GM18861 (cell line): ENCODE measurements around the gene POU2F3.
A peak's percentile ranks its signal among the peaks of the same experiment; 100 is the strongest.

ENCODE experiments used
- ATAC-seq: cut with Tn5 transposase; IDR thresholded peaks from one replicate; pipeline ENCODE4 v1.9.1; 2021; ENCODE audit not compliant: unreplicated experiment

The POU2F3 gene

GRCh38 chr11:120316880-120317688 is 77.1 kb downstream of the POU2F3 start:
- ATAC-seq: no peak

- ATAC-seq: no peak
Measured at GRCh38 chr11:120317689-120318480, 77.9 kb downstream of the POU2F3 start.

DNA sequence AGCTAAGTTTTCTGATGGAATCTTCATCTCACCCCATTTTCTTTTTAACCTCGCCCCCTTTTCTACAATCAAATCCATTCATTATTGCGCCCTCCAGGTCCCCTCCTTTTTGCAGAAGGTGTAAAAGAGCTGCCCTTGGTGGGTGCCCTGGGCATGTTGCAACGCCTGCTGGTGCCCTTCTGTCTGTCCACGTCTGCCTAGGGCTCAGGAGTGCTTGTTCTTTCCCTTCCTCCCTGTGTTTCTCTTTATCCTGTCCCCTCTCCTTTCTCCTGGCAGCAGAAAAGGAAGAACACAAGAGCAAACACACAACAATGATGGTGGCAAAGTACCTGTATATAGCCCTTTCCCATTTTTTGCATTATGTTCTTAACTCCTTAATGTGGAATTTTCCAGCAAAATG is 79.0 kb downstream of the POU2F3 start:
- no peak for ATAC-seq

- no peak for ATAC-seq
Measured at GRCh38 chr11:120324932-120325810, 85.2 kb downstream of the POU2F3 start, which contains the start of gene TLCD5. TLCD5 (plus strand) TSS chr11:120325299; CDS start chr11:120327442, 2,143 bp downstream.

DNA sequence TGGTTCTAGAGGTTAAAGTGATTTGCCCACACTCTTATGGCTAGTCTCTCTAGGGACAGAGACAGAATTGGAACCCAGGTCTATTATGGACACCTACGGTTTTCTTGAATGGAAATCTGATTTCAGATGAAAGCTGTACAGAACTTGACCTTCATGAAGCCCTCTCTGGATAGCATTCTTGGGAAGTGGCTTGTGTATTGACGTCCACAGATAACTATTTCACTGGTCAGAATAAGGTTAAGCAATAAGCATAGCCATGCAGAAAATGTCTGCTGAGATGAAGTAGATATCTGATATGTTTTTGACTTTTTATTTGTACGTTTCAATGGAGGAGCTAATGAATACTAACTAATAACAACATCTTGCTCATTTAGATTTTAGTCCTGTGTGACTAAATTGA is 86.3 kb downstream of the POU2F3 start:
- ATAC-seq: no peak

- no peak for ATAC-seq
Measured at GRCh38 chr11:120326845-120327281, 86.9 kb downstream of the POU2F3 start.

- no peak for ATAC-seq
Measured at GRCh38 chr11:120327311-120327710, 87.4 kb downstream of the POU2F3 start.

DNA sequence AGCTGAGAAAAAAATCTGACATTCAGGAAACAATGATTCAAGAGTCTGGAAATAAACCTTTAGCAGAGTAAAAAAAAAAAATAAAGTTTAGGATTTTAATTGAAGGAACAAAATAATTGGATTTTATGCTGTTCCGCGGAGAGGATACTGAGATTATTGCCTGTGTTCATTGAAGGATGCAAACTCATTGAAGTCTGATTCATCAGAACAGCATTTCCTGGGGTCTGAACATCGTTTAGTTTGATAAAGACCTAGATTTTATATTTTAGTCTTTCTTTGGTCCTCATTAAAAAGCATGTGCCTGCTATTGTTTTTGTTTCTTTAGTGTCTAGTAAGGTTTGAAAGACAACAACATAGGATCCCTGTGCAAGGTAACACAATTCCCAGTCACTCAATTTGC is 89.6 kb downstream of the POU2F3 start:
- ATAC-seq: no peak

DNA sequence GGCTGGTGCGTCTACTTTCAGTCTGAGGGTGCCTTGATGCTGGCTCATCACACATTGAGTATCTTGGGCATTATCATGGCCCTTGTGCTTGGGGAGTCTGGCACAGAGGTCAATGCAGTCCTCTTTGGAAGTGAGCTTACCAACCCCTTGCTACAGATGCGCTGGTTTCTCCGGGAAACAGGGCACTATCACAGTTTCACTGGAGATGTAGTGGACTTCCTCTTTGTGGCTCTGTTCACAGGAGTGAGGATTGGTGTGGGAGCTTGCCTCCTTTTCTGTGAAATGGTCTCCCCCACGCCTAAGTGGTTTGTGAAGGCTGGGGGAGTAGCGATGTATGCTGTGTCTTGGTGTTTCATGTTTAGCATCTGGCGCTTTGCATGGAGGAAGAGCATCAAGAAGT is 90.1 kb downstream of the POU2F3 start:
- ATAC-seq: no peak

DNA sequence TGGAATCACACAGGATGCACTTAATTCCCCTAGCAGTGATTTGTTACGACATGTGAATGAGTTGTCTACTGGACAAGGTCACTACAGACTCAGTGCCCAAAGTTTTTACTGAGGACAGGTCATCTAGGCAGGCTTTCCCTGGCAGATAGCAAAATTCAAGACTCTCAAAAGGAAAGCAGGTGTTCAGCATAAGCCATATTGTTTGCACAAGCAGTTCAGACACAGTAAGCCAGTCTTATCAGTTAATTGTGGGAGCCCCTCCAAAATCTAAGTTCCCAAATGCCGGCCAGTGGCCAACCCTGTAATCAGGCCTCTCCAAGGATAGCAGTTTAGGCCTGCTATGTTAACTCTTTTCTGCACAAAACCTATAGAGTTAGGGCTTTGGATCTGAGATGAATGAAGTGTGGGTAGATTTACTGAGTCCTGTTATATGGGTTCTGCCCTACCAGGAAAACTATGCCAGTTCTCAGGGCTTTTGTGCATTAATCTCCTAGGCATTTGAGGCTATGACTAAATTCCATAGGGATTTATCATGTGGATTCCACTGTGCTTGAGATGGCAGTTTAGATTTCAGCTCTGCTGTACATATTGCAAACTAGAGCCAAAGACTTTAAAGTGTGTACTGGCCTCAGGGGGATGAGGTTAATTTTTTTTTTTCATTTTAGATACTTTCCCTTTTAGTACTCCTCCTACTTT is 91.5 kb downstream of the POU2F3 start:
- no peak for ATAC-seq

DNA sequence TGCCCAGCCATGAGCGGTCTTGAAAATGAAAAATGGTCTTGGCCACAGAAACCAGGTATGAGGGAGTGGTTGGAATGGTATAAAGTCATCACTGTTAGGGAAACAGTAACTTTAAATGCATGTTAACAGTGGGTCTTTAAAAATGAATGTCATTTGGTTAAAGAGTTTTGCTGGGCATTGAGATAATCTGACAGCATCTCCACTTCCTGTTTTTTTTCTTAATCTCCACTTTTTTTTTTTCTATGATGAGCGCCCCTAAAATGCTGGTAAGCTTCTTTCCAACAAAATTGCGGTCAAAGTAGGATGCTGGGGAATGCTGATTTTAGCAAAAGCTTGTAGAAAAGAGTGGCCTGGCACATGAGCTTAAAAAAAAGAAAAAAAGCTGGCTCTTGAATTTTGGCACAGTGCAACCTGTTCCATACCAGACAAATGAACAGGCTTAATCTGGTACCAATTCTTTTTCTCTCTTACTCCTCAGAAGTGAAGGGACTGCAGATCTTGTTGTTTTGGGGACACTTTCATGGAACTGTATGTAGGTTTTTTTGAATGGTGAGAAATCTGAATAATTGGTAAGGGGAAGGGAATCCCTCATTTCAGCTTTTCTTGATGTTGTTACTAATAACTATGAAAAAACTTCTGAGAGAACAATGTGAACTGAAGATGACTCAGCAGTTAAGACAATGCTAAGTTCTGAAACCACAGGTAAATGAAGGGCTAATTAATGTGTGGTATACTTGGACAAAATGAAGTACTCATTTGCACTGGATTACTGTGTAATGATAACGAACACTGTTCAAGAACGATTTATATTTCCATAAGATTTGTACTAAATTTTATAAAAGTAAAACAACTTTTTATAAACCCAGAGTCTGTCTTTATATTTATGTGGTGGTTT is 93.1 kb downstream of the POU2F3 start:
- ATAC-seq: no peak

- no peak for ATAC-seq
Measured at GRCh38 chr11:120333801-120334200, 93.9 kb downstream of the POU2F3 start.

- ATAC-seq: no peak
Measured at GRCh38 chr11:120334332-120334731, 94.4 kb downstream of the POU2F3 start.

- peak; percentile 33 for ATAC-seq
Measured at GRCh38 chr11:120334894-120335462, 95.0 kb downstream of the POU2F3 start.

DNA sequence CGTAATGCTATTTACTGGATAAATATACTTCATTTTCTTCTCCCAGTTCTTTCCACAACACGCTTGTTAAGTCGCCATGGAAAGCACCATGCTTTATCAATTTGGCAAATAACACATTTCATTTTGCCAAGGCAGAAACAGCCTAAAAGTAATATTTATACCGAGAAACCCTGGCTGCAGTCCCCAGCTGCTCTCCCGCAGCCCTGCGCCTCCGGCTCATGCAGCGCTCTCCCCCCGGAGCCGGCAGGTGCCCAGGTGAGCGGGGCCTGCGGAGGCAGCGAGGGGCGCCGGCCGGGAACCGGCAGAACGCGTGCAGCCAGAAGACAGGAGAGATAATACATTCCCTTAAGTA is 95.6 kb downstream of the POU2F3 start:
- ATAC-seq: peak; percentile 6

- peak; percentile 28 for ATAC-seq
Measured at GRCh38 chr11:120335908-120336640, 96.1 kb downstream of the POU2F3 start, which contains the start of gene ARHGEF12. ARHGEF12 (plus strand) TSS chr11:120336413; CDS start chr11:120337244, 831 bp downstream.

DNA sequence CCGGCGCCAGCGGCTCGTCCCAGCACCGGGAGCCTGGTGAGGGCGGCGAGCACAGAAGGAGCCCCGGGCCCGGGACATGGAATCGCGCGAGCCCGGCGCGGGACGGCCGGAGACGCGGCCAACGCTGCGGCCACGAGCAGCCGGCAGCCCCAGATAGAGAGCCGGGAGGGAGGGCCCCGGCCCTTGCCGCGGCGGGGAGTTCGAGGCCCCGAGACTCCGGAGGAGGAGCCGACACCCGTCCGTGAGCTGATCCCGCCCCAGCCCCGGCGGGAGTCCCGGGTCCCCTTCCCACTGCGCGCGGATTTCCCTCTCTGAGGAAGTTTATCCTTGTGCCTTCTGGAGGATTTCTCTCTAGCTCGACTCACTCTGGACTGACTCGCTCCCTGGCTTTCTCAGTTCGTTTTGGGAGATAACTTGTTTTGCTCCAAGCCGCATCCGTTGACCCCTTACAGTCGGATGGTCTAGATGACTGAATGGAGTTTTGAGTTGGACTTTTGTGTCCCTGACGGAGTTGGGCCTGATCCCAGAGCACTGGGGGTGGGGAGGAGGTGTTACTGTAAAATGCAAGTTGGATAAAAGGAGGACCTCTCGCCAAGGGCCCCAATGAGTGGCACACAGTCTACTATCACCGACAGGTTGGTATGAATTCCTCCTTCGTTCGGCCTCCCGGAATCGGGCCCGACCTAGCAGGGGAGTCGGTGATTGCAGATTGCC is 96.9 kb downstream of the POU2F3 start:
- ATAC-seq: peak; percentile 7
